Psoas muscle (tissue), 8 donors: Measurements from ENCODE around the gene FMO2. TPM values are rescaled to one million over a fixed set of nuclear protein-coding genes. Genes with fewer than 3 reads are reported as not detected.

Experiments
- ATAC-seq, 4 donors: fragments of 200-7000 bp; cut with Tn5 transposase; one replicate each; pipeline ENCODE4 v1.9.1; 2020; ENCODE audit warnings: moderate library complexity in 3 of 4, mild to moderate bottlenecking in 2 of 4
- DNase-seq, 2 donors: peaks; one replicate each; pipeline ENCODE4 v3.0.0-alpha.2; 2020
- H3K27ac ChIP-seq: fragments of 200-600 bp; one replicate; pipeline ENCODE4 v1.8.0; 2022
- H3K27me3 ChIP-seq, 3 donors: fragments of 200-600 bp in 1 of 3; one replicate each; pipeline versions ENCODE4 v1.6.1 to v1.8.0; 2013 to 2022; ENCODE audit warnings: low read length in 2 of 3, mild to moderate bottlenecking in 2 of 3, moderate library complexity in 1 of 3; ENCODE audit not compliant: insufficient read depth in 3 of 3
- H3K36me3 ChIP-seq, 2 donors: fragments of 200-600 bp in 1 of 2; one replicate each; pipeline versions ENCODE4 v1.6.1 to v1.8.0; 2013 to 2022; ENCODE audit warnings: low read depth in 1 of 2, mild to moderate bottlenecking in 1 of 2, moderate library complexity in 1 of 2; ENCODE audit not compliant: insufficient read depth in 1 of 2
- H3K4me1 ChIP-seq: fragments of 200-600 bp; one replicate; pipeline ENCODE4 v1.8.0; 2022
- H3K4me3 ChIP-seq: fragments of 200-600 bp; one replicate; pipeline ENCODE4 v1.8.0; 2022; ENCODE audit warnings: mild to moderate bottlenecking
- H3K9me3 ChIP-seq: fragments of 200-600 bp; one replicate; pipeline ENCODE4 v1.8.0; 2022
- WGBS, 3 donors: extraction: QIAGEN DNeasy Blood & Tissue Kit; methylation state at CpG; one replicate each; pipeline versions ENCODE4 v1.1.6 to v1.1.7; 2013; 5-methylcytosine and 5-hydroxymethylcytosine counted together
- intact Hi-C, 2 donors: fragments of 100-400 bp; cut with DNase I; formaldehyde crosslinking; loops; one replicate each; pipeline versions ENCODE4 v1.11.0 to v1.14.2; 2022
- polyA plus RNA-seq, 3 donors: library from polyadenylated mRNA; stranded (reverse); fragments of 200-250 nt; gene quantifications; one replicate each; pipeline ENCODE4 v1.2.3, GENCODE V29; 2013
- total RNA-seq, 4 donors: library from RNA; stranded (reverse); fragmentation: NEBNext Ultra II Directional in 2 of 4; extraction: Animal tissue kit (Norgen Biotek cat#: 25700) in 2 of 4; gene quantifications; one replicate each; pipeline versions ENCODE4 v1.2.1 to v1.2.4, GENCODE V29; 2021 to 2023
- TF ChIP-seq, protein P1 (sequence below): fragments of 200-600 bp; IDR thresholded peaks from one replicate; pipeline ENCODE4 v1.8.0; 2022; ENCODE audit warnings: antibody characterized with exemption
- donor health status: healthy with polysubstance abuse.
- donor health status: DM: no; HTN: no; CAD: no; lungs with moderate emphysema.
- donor health status: Bipolar disorder and iron deficiency.
- donor health status: healthy.
- donor health status: DM: yes; HTN: yes; CAD: no.
- donor health status: DM: no; HTN: no; CAD: no.
- donor health status: DM: no; HTN: no; CAD: no.
- donor health status: DM: yes; HTN: yes; CAD: no.

Gene FMO2
- total and polyA plus RNA-seq, 7 donors = 6.9 to 54.1 (median 17.1) TPM

- WGBS, 3 donors = 89 to 91% (median 89%) methylated on average over 4 of the region's 4 CpGs
- H3K27ac ChIP-seq = no peak overlapping the region
- ATAC-seq = no peak
- TF ChIP-seq, protein P1, sequence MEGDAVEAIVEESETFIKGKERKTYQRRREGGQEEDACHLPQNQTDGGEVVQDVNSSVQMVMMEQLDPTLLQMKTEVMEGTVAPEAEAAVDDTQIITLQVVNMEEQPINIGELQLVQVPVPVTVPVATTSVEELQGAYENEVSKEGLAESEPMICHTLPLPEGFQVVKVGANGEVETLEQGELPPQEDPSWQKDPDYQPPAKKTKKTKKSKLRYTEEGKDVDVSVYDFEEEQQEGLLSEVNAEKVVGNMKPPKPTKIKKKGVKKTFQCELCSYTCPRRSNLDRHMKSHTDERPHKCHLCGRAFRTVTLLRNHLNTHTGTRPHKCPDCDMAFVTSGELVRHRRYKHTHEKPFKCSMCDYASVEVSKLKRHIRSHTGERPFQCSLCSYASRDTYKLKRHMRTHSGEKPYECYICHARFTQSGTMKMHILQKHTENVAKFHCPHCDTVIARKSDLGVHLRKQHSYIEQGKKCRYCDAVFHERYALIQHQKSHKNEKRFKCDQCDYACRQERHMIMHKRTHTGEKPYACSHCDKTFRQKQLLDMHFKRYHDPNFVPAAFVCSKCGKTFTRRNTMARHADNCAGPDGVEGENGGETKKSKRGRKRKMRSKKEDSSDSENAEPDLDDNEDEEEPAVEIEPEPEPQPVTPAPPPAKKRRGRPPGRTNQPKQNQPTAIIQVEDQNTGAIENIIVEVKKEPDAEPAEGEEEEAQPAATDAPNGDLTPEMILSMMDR = no peak
- H3K4me1 ChIP-seq = no peaks in the 10 kb centered on the region
- intact Hi-C loops = no loop called here
- H3K27me3 ChIP-seq = no peaks in the 10 kb centered on the region
- DNase-seq = no peak
- H3K4me3 ChIP-seq = no peak overlapping the region
- H3K36me3 ChIP-seq = no peaks in the 10 kb centered on the region
- H3K9me3 ChIP-seq = no peaks in the 10 kb centered on the region
Measured at GRCh38 chr1:171177261-171177660, 7.8 kb upstream of the FMO2 start.

DNA sequence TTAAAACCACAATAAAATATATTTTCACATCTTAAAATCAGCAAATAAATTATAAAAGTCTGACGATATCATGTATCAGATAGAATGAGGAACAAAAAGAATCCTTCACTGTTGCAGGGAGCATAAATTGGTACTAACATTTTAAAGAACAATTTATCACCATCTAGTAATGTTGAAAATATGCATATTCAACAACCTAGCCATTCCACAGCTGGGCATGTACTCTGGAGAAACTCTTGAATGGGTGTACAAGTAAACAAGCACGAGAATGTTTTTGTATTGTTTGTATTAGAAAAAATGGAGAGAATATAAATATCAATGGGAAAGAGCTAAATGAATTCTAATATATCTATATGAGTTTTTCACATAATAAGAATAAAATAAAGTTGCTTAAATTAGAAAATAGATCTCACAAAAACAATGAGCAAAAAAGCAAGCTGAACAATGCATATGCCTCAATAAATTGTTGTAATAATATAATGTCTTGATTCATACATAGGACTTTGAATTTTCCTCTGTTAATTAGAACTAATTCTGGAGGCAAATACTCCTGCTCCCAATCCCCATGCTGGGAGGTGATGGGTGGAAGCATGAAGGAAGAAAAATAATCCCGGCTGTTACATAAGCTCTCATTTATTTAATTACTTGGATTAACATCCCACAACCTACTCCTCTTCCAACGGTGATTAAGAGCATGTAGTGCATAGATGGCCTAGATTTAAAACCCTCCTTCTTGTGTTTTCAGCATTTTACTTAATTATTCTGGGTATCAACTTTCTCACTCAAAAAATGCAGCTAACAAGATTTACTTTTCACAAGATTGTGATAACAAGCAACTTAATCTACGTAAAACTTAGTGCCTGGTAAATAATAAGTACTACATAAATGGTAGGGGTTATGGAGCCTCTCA, 5.5 kb upstream of the FMO2 start:
- Histone ChIP-seq H3K4me3 (no peak overlapping the region), H3K9me3 (no peaks in the 10 kb centered on the region), H3K36me3 (no peaks in the 10 kb centered on the region), H3K27me3 (no peaks in the 10 kb centered on the region), H3K27ac (no peak overlapping the region), H3K4me1 (no peaks in the 10 kb centered on the region)
- ATAC-seq (no peak), DNase-seq (no peak)
- 58 to 80% (median 79%) methylated on average over 5 of the region's 5 CpGs for WGBS, 3 donors
- TF ChIP-seq, protein P1 = no peak
- intact Hi-C loops = loop anchor here in 1 of 2 donors (5.0 kb wide), 1 partner anchor 42 kb away; no protein-coding TSS in a partner anchor

DNA sequence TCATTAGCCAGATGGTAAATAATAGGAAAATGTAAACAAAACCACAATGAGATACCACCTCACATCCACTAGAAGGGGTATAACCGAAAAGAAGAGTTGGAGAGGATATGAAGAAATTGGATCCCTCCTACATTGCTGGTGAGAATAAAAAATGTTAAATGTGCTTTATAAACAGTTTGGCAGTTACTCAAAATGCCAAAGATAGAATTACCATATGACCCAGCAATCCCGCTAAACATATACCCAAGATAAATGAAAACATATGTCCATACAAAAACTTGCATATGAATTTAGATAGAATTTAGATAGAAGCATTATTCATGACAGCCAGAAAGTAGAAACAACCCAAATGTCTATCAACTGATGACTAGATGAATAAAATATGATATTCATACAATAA, 4.4 kb upstream of the FMO2 start:
- no peaks in the 10 kb centered on the region for H3K36me3 ChIP-seq
- DNase-seq (no peak), ATAC-seq (no peak)
- WGBS, 3 donors = 75 to 89% (median 77%) methylated on average over 2 of the region's 2 CpGs
- intact Hi-C loops = loop anchor here in 1 of 2 donors (5.0 kb wide), 1 partner anchor 43 kb away; no protein-coding TSS in a partner anchor
- no peaks in the 10 kb centered on the region for H3K27me3 ChIP-seq
- no peaks in the 10 kb centered on the region for H3K4me1 ChIP-seq
- TF ChIP-seq, protein P1 = no peak
- H3K4me3 ChIP-seq = no peak overlapping the region
- H3K27ac ChIP-seq = no peak overlapping the region
- no peaks in the 10 kb centered on the region for H3K9me3 ChIP-seq

DNA sequence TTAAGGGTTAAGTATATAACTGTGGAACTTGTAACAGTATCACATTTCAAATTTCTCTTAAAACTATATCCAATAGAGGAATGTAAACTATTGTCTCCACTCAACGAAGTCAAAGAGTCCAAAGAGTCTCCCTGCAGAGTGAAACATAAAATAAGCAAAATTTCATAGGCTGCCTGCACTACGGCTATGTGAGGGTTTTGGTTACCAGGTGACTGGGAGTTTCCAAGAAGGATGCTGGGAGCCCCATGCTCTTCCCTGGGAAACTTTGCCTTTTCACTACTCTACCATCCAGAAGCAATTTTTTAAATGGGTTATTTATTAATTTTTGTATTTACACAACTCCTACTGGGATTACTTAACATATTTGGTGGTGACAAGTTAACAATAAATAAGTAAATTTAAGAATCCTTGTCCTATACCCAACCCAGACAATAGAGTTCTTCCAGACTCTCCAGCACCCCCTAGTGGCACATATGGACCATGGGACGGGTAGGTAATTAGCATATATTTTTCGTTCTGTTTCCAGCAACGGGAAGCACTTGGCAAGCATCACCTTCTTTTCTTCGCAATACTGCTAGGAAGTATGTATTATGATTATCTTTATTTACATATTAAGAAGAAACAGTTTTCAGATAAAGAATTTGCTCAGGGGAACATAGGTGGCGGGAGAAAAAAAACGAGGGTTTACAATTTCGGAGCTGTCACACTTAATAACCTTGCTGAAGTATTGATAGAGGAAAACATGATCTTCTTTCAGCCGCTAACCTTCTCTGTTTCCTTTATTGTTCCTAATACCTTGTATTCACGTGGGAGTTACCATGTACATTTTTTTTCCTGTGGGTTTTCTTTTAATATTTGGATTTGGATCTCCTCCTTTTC, 3.5 kb downstream of the FMO2 start:
- Histone ChIP-seq H3K36me3 (no peaks in the 10 kb centered on the region), H3K27me3 (no peaks in the 10 kb centered on the region), H3K4me3 (peak overlapping the region; percentile 62), H3K4me1 (no peaks in the 10 kb centered on the region), H3K9me3 (no peaks in the 10 kb centered on the region), H3K27ac (peak overlapping the region; percentile 62)
- DNase-seq (peak in 1 of 2 donors; percentile 49), ATAC-seq (peak in 3 of 4 donors; percentile 42 to 66 (median 59))
- intact Hi-C loops = no loop called here
- TF ChIP-seq, protein P1 = peak; percentile 66
- WGBS, 3 donors = 35 to 46% (median 37%) methylated on average over 11 of the region's 11 CpGs
